GDM1 (cell line): ENCODE data around the gene GRAMD2A.

ENCODE experiments used
- DNase-seq: peaks from one replicate; lab custom pipeline; 2025; lab: John Stamatoyannopoulos, UW

The GRAMD2A gene

GRCh38 chr15:72217216-72217615, 19.6 kb upstream of the GRAMD2A start:
- no peak for DNase-seq

GRCh38 chr15:72216079-72216478, 18.5 kb upstream of the GRAMD2A start:
- no peak for DNase-seq

DNA sequence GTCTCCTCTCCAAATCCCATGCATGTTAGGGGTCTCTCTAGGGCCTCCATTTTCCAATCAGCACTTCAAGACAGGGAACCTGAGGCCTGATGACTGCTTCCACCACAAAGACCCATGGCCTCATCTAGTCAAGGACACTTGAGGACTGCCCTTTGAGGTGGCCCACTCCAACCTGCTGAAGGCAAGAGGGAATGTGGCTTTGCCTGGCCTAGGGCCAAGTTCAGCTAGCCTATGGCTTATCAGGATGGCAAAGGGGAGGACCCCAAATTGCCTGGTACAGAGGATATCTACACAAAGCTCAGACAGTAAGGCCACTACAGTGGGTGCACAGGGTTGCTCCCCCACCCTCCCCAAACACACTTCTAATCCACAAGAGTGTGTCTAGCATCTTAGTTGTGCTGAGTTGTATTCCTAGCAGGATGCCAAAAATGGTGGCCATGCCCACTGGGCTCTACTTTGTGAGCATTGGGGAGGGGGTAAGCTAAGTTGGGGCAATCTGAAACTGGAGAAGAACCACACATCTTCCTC, 10.0 kb upstream of the GRAMD2A start:
- no peak for DNase-seq

GRCh38 chr15:72206677-72207000, 9.1 kb upstream of the GRAMD2A start:
- DNase-seq: no peak

GRCh38 chr15:72205896-72206676, 8.5 kb upstream of the GRAMD2A start:
- DNase-seq: no peak

DNA sequence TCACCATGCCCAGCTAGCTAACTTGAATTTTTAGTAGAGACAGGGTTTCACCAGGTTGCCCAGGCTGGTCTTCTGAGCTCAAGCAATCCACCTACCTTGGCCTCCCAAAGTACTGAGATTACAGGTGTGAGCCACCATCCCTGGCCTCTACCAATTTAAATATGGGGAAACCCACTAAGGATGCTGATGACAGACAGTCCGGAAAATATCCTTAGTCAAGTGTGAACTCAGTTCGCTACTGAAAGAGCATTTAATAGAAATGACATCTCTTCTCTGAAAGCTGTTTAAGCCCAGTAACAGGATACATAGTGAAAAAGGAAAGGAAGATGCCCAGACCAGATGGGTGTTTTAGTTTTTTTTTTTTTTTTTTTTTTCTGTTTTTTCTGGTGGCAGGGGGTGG, 7.7 kb upstream of the GRAMD2A start:
- DNase-seq: no peak

DNA sequence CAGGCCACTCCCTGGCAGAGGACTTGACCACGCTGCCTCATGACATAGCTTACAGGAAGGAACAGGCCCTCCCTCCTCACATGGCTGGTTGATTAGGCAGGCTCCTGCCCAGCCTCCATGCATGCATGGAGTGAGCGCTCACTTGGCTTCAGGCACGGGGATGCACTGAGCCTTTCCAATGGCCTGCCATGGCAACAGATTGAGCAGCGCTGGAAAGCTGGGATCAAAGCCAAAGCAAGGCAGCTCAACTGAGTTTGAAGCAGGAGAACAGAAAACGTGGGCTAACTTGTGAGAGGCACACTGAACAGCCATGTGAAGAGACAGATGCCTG, 5.9 kb upstream of the GRAMD2A start:
- DNase-seq: no peak

- DNase-seq: no peak
These were observed 5.4 kb upstream of the GRAMD2A start for GRCh38 chr15:72202801-72203506.

DNA sequence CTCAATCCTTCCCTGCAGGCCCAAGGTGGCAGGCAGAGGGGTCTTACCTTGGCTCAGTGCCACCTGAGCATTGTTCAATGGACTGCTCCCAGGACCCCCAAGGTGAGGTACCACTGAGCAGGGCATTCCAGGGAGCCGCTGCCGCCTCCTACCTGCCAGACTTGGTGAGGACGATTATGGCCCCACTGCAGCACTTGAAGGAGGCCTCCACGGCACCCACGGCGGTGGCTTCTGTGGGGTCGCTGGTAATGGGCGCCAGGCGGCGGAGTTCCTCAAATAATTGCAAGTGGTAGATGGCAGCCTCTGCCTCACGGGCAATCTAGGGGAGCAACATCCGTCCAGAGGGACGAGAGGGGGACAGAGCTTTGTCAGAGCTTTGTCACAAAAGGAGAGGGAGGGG, 4.7 kb upstream of the GRAMD2A start:
- no peak for DNase-seq

DNA sequence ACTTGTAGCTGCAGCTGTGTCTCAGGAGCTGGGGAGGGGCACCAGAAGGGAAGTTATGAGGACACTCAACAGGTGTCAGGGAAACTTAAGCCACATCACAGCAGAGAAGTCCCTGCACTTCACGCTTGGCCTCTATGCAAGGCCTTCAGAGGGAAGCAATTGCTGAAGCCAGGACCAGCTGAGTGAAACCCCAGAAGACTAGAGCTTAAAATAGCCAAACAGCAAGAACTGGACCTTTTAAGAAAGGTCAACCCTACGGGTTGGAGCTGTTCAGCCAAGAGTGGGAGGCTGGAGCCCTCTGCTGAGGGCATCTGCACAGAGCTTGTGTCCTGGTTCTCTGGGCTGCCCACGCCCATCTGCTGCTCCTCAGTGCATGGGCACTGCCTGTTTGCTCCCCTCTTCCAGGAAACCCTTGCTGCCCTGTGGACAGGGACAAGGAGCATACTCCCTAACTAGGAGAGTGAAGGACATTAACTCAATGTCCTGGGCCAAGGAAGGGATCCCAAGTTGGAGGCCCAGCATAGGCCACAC, 3.9 kb upstream of the GRAMD2A start:
- no peak for DNase-seq

- no peak for DNase-seq
These were observed 3.0 kb upstream of the GRAMD2A start for GRCh38 chr15:72200395-72201237.

- peak; percentile 59 for DNase-seq
These were observed 2.2 kb upstream of the GRAMD2A start for GRCh38 chr15:72199721-72200212.

GRCh38 chr15:72199205-72199515, 1.6 kb upstream of the GRAMD2A start:
- no peak for DNase-seq

DNA sequence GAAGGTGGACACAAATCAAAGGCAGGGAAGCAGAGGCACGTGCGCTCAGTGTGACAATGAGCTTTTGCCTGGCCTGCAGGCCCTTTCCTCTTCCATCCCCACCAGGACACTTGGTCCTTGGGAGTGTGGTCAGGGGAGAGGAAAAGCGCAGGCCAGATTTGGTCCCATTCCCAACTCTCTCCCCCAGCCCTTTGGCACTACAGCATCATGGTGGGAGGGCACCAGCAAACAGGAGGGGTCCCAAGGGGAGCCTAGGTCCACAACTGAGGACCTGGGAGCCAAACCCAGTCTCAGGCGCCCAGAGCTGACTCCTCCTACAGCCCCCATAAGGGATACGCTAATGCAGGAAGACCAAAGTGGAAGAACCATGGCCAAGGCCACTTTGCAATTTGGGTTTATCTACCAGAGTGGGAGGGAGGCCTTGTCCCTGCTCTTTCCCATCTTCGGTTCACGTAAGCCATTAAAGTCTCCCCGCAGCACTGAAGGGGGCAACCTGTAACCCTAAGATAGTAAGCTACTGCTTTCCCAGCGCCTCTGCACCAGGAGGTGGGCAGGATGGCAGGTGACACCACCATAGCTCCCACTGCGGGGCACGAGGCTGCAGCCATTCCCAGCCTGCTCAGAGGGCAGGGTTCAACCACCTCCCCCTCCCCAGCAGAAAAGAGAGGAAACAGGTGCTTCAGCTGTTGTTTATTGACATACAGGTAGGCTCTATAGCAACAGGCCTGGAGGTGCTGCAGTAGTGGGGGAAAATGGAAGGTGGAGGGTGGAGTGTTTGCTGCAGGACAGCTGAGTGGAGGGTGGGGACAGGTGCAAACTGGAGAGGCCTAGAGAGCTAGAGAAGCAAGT, 993 bp upstream of the GRAMD2A start:
- no peak for DNase-seq

DNA sequence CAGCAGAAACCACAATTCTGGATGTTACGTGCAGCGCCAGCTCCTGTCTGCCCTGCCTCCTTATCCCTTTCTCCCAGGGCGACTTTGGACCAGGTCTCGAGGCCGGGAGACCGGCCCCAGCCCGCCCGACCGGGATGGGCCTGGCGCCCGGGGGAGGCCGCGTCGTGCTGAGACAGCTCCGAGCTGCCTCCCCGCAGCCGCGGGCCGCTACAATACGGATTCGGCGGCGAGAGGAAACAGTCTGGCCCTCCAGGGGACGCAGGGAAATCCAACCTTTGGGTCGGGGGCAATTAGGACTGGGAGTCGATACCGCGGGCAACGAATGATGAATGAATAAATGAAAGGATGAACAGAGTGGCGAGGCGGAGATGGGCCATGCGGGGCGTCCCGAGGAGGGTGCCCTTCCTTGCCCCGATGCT, 537 bp downstream of the GRAMD2A start:
- DNase-seq: no peak

DNA sequence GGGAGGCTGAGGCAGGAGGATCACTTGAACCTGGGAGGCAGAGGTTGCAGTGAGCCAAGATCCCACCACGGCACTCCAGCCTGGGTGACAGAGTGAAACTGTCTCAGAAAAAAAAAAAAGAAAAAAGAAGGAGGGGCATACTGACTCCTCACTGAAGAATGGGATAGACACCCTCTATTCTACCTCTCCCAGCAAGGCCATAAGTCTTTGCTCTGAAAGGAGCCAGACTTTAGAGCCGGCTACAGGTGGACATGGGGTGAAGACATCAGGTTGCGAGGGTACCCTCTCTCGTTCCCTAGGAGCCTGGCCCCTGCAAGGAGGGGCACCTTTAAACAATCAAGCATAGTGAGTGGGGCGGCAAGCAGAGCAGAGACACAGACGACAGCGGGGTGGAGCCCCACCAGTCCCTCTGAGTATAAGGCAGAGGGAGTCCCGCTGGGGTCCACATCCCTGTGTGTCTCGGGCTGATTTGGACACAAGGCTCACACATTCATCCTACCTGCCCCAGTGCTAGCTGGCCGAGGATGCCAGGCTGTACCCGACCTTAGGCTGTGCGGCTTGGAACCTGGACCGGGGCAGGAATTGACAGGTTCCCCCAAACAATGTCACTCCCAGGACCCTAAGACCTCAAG, 1.1 kb downstream of the GRAMD2A start:
- no peak for DNase-seq

- peak; percentile 85 for DNase-seq
These were observed 2.5 kb downstream of the GRAMD2A start for GRCh38 chr15:72195101-72195511.

- DNase-seq: no peak
These were observed 3.7 kb downstream of the GRAMD2A start for GRCh38 chr15:72193836-72194396.

- no peak for DNase-seq
These were observed 5.2 kb downstream of the GRAMD2A start for GRCh38 chr15:72192416-72192815.

DNA sequence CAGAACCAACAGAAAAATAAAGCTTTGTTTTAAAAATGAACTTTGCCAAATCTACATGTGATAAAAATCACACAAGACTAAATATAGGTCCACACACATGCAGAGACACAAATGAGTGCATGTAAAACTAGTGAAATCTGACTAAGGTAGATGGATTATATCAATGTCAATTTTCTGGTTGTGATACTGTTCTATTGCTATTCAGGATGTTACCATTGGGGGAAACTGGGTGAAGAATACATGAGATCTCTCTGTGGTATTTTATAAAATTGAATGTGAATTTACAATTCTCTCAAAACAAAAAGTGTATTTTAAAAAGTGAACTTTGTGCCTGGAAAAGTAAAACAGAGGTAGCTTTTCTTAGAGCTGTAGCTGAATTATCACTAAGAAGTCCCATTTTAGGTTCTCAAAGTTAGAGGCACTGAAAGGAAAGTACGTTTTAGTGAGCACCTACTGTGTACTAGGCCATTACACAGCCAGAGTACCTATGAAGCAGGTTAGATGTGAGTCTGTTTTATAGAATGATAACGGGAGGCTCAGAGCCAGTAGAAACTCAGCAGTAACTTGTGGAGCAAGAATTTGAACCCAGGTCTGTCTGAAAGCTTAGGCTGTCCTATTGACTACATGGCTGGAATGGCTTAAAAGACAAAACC, 8.2 kb downstream of the GRAMD2A start:
- DNase-seq: no peak
